Measurements from ENCODE around the gene DNAJB6.
"Not testable (repeated sequence)": the region's sequence is repeated elsewhere in the genome, so short reads cannot be mapped to it uniquely, and the experiment has no call there.

The DNAJB6 gene

DNA sequence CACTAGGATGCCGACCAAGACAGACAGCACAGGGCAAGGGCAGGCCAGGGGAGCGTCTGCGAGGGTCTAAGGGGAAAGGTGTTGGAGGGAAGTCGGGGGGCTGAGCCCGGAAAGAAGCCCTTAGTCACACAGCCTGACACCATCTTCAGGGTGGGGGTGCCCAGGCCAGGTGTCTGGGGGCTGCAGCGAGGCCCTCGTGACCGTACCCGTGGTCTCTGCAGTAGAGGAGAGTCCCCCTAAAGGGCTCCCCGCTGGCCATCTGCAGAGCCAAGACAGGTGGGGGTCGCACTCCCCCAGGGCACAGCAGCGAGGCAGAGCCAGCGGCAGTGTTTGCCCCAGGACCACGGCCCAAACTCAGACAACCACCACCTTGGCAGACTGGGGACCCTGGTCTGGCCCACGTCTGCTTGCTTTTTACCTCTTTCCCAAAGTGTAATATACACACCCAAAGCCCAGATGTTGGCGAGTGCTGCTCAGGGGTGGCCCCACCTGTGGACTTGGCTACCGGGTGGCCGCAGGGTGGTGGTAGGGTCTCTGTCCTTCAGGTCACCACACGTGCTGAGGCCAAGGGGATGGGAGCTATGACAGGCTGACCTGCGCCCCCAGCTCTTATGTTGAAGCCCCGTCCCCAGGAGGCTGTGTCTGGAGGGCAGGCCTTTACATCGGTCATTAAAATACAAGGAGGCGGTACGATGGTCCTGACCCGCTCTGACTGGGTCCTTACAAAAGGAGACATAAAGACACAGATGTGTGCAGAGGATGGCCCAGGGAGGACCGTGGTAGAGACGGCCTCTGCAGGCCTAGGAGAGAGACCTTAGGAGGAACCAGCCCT lies 107.4 kb downstream of the DNAJB6 start:
- H3K4me3 ChIP-seq (ENCODE audit: low read length), result no peak overlapping the region
- TF ChIP-seq ZNF274 (IDR thresholded peaks at IDR 0.05; ENCODE audit: low read depth, low read length), result no peak

DNA sequence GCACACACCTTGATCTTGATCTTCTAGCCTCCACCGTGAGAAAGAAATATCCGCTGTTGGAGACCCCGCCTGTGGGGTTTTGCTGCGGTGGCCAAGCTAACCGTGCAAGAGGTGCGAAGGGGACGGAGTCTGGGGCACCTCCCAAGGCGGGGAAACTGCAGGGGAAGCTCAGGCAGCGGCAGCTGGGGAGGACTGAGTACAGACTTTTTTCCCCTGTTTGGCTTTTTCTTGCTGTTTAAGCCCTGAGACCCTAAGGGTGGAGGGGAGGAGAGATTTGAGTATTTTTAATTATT lies 108.0 kb downstream of the DNAJB6 start:
- H3K4me3 ChIP-seq (ENCODE audit: low read length), result no peak overlapping the region
- TF ChIP-seq ZNF274 (IDR thresholded peaks at IDR 0.05; ENCODE audit: low read depth, low read length), result no peak

DNA sequence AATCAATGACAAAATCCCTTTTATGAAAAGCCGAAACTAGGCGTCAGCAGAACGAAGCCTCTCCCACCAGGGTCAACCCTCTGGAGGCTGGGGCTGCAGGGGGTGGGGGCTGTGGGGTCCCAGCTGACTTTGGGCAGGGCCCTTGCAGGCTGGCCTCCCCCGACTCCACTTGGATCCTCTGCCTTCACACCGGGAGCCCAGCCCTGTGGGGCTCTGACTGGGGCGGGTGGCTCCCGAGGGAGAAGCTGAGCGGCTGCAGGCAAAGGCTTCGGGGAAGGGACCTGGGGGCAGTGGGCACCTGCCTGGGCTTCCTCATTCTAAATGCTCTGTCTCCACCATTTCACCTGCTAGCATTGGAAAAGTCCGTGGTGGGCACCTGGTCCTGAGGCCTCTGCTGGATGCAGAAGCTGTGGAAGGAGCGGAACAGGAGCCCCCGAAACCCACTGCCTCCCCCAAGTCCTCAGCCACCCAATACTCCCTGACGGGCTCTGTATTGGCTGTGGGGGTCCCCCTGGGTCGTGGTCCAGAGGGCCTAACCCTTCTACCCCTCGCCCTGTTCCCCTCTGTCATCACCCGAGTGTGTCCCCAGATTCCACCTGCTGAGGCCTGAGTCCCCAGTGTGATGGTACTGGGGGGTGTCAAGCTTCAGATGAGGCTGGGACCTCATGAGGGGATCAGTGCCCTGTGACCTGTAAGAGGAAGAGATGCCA lies 108.6 kb downstream of the DNAJB6 start:
- H3K4me3 ChIP-seq (ENCODE audit: low read length), result no peak overlapping the region
- TF ChIP-seq ZNF274 (IDR thresholded peaks at IDR 0.05; ENCODE audit: low read depth, low read length), result no peak

DNA sequence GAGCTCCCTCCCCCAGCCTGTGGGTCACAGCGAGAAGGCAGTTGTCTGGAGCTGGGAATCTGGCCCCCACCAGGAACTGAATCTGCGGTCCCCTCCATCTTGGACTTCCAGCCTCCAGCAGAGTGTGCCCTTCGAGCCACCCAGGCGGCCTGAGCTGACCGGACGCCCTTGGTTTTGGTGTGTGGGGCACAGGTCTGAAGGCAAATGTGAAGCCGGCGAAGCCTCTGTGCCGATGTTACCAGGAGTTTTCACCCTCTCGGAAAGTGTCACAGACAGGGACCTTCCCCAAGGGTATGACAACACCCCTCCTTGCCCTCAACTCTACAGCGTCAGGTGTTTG lies 109.1 kb downstream of the DNAJB6 start:
- no peak for TF ChIP-seq ZNF274 (IDR thresholded peaks at IDR 0.05; ENCODE audit: low read depth, low read length)

DNA sequence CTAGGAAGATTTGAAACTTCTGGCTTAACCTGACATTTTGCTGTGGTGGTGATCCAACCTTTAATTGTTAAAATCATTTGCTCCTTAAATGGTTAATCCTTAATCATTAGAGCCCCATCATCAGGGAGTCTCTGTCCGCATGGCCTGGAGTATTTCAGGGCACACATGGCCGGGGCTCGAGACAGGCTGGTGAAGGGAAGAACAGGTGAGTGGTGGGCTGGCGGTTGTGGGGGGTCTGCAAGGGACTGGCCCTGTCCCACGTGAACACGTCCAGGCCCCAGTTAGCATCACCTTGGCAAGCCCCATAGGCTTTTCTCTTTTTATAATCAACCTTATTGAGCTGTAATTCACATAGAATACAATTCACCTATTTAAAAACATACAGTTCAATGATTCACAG lies 109.5 kb downstream of the DNAJB6 start:
- no peak overlapping the region for H3K4me3 ChIP-seq (ENCODE audit: low read length)
- no peak for TF ChIP-seq ZNF274 (IDR thresholded peaks at IDR 0.05; ENCODE audit: low read depth, low read length)

More for the DNA sequence above, 109.1 kb downstream of the DNAJB6 start:
- H3K4me3 ChIP-seq (ENCODE audit: low read length), result no peak overlapping the region

DNA sequence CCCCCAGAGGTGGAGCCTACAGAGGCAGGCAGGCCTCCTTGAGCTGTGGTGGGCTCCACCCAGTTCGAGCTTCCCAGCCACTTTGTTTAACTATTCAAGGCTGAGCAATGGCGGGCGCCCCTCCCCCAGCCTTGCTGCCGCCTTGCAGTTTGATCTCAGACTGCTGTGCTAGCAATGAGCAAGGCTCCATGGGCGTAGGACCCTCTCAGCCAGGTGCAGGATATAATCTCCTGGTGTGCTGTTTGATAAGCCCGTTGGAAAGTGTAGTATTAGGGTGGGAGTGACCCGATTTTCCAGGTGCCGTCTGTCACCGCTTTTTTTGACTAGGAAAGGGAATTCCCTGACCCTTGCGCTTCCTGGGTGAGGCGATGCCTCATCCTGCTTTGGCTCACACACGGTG lies 117.2 kb downstream of the DNAJB6 start:
- not testable (repeated sequence) for H3K4me3 ChIP-seq (ENCODE audit: low read length)

DNA sequence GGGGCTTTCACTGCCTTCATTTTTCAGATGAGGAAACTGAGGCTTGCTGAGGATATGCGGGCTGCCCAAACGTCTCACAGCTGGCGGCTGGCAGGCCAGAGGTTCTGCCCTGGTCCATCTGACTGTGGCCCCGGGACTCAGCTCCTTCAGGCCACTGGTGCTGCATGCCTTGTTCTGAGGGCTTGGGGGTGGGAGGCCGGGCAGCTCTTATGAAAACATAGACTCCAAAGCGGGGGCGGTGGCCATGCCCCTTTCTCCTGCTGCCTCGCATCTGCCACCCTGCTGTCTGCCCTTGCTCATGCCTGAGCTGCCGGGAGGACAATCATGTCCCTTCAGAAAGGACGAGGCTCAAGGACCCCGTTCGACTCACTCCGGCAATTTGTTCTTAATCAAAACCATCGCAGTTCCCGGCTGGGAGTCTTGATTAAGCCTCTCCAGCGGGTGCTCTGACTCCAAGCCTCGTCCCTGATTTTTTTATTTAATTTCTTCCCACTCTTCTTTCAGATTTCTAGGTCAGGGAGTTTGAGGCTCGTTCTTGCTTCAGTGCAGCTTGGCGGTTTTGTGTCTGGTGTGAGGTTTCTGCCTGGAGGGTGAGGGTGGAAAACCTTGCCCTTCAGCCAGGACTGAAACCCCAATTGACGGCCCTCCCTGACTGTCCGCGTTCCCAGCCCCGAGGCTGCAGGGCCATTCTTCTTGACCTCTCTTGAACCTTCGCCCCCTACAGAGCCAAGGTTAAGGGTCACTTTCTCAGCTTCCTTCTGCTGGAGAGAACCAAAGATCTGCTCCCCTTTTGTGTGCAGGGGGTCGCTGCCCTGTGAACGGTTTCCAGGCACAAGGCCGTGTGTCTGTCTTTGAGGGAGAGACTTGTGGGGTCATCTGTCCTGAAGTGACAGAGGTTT lies 120.8 kb downstream of the DNAJB6 start:
- H3K4me3 ChIP-seq (ENCODE audit: low read length), result no peak overlapping the region

DNA sequence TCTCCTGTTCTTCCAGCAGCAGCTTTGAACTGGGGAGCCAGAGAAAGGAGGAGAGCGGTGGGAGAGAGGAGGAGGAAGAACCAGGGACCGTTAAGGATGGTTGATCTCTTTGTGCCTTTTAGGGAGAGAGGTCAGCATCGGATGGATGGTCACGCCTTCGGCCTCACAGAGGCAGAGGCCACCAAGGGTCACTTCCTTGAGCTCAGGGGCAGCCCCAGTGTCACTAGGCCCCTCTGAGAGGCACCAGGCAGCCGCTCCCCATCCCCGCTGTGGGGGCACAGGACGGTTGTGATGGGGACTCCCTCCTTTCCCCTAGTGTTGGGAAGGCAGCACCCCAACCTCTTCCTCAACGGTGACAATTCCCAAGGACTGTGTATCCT lies 121.4 kb downstream of the DNAJB6 start:
- no peak overlapping the region for H3K4me3 ChIP-seq (ENCODE audit: low read length)
- TF ChIP-seq ZNF274 (IDR thresholded peaks at IDR 0.05; ENCODE audit: low read depth, low read length), result no peak

More for the DNA sequence above, 120.8 kb downstream of the DNAJB6 start:
- no peak for TF ChIP-seq ZNF274 (IDR thresholded peaks at IDR 0.05; ENCODE audit: low read depth, low read length)

DNA sequence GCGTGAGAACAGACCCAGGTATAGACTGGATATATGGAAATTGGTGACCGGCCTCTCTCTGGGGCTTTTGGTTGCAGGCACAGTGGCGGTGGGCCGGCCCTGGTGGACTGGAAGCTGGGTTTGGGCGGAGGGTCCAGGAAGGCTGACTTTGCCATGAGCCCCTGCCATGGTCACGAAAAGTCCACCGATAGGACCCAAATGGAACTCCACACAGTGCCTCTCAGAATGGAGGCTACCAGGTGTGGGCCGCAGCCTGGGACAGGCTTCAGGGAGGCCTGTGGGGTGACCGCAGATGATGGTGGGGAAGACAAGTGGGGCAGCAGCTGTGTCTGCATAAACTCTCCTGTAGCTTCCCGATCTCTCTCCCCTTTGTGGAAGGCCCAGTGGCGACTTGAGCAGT lies 123.2 kb downstream of the DNAJB6 start:
- TF ChIP-seq ZNF274 (IDR thresholded peaks at IDR 0.05; ENCODE audit: low read depth, low read length), result no peak

DNA sequence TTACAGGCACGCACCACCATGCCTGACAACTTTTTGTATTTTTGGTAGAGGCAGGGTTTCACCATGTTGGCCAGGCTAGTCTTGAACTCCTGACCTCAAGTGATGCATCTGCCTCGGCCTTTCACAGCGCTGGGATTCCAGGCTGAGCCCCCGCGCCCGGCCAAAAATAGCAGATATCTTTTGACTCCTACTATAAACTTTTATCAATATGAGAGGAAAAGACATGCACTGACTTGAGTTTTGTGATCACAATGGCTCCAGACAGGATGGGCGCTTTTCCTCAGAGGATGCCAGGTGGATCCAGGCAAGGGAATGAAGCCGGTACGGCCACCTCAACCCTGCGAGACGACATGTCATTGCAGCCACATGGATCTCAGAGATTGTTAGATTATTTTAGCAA lies 123.9 kb downstream of the DNAJB6 start:
- no peak overlapping the region for H3K4me3 ChIP-seq (ENCODE audit: low read length)
- TF ChIP-seq ZNF274 (IDR thresholded peaks at IDR 0.05; ENCODE audit: low read depth, low read length), result no peak

More for the DNA sequence above, 123.2 kb downstream of the DNAJB6 start:
- no peak overlapping the region for H3K4me3 ChIP-seq (ENCODE audit: low read length)

DNA sequence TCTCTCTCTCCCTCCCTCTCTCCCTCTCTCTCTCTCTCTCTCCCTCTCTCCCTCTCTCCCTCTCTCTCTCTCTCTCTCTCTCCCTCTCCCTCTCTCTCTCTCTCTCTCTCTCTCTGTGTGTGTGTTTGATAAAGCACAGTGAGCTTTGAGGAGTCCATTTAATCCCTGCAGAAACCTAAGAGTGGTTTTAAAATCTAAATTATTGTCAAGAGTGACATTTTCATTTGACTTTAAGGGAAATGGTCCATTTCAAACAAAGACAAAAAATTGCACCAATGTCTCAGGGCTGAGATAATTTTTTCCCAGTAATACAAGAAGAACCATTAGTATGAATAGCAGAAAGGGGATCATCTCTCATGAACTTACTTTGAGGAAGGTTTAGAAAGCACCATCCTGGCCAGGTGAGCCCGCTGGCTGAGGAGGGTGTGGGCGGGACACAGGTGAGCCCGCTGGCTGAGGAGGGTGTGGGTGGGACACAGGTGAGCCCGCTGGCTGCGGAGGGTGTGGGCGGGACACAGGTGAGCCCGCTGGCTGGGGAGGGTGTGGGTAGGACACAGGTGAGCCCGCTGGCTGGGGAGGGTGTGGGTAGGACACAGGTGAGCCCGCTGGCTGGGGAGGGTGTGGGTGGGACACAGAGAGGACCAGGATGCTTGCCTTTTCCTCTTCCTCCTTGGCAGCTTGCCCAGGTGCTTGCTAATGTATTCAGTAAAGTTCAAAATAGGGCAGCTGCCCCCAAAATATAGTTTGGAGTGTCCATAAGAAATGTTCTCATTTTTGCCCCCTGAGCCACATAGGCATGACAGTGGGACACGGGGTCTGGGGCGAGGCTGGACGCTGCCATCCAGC lies 125.0 kb downstream of the DNAJB6 start:
- no peak for TF ChIP-seq ZNF274 (IDR thresholded peaks at IDR 0.05; ENCODE audit: low read depth, low read length)
- no peak overlapping the region for H3K4me3 ChIP-seq (ENCODE audit: low read length)

DNA sequence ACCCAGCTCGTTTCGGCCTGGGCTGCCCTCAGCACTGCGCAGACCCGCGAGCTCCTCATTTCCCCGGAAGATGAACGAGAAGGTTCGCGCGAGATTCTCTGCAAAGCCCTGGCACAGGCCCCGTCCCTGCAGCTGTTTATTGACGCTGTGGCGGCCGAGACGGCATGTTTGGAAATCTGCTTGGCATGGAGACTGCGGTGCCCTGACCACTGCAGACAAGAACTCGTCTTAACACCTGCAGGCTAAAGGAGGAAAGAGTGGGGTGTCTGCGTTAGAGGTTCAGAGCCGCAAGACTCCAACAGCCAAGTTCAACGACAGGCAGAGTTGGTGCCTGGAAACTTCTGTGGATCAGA lies 125.6 kb downstream of the DNAJB6 start:
- H3K4me3 ChIP-seq (ENCODE audit: low read length), result no peak overlapping the region
- no peak for TF ChIP-seq ZNF274 (IDR thresholded peaks at IDR 0.05; ENCODE audit: low read depth, low read length)

DNA sequence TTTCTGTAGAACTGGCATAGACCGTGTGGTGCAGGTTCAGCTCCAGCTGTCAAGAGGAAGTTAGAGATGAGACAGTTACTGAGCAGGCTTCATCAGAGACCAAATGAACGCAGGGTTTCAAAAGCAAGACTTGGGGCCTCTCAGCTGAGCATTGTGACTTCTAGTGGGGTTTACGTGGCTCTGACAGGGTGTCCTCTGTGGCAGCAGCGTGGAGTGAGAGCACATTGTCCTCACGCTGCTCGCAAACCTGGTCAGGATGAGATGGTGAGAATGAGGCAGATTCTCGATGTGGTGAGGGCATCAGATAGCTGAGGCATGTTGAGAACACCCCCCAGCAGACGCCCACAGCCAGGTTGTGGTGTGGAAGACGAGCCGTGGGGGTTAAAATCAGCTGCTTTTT lies 126.0 kb downstream of the DNAJB6 start:
- TF ChIP-seq ZNF274 (IDR thresholded peaks at IDR 0.05; ENCODE audit: low read depth, low read length), result no peak

DNA sequence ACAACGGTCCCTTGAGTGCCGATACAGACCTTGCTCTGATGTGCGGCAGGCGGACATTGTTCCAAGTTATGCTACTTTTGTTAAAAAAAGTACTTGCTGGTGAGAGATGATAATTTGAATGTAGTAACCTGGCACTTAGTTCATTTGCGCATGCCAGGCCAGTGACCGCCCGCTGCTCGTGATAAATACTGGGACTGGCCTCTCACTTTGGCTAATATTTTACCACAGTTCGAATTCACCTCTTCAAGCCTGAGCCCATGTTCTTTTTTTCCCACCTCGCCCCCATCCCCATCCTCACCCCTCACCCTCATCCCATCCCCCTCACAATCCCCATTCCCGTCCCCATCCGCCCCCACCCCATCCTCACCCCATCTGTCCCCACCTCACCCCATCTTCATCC lies 126.4 kb downstream of the DNAJB6 start:
- TF ChIP-seq ZNF274 (IDR thresholded peaks at IDR 0.05; ENCODE audit: low read depth, low read length), result no peak
- H3K4me3 ChIP-seq (ENCODE audit: low read length), result no peak overlapping the region

More for the DNA sequence above, 126.0 kb downstream of the DNAJB6 start:
- no peak overlapping the region for H3K4me3 ChIP-seq (ENCODE audit: low read length)
